ENCODE measurements around the gene CRACR2B.
A peak's percentile ranks its signal among the peaks of the same experiment; 100 is the strongest.

Gene CRACR2B

DNA sequence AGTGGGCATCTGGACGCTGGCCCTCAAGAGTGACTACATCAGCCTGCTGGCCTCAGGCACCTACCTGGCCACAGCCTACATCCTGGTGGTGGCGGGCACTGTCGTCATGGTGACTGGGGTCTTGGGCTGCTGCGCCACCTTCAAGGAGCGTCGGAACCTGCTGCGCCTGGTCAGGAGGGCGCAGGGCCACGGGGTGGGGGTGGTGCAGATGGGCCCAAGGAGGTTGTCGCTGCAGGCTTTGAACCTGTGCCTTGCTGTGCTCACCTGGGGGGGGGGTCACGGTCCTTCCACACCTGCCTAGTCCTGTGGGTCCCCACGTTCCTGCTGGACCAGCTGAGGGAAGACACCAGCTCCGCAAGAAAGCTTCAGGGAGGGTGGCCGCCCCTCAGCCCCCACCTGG lies 8.6 kb downstream of the CRACR2B start:
- no peak for TF ChIP-seq TAF1 (IDR thresholded peaks at IDR 0.05; ENCODE audit: borderline replicate concordance, insufficient read depth, low read length)
- TF ChIP-seq, protein P1, sequence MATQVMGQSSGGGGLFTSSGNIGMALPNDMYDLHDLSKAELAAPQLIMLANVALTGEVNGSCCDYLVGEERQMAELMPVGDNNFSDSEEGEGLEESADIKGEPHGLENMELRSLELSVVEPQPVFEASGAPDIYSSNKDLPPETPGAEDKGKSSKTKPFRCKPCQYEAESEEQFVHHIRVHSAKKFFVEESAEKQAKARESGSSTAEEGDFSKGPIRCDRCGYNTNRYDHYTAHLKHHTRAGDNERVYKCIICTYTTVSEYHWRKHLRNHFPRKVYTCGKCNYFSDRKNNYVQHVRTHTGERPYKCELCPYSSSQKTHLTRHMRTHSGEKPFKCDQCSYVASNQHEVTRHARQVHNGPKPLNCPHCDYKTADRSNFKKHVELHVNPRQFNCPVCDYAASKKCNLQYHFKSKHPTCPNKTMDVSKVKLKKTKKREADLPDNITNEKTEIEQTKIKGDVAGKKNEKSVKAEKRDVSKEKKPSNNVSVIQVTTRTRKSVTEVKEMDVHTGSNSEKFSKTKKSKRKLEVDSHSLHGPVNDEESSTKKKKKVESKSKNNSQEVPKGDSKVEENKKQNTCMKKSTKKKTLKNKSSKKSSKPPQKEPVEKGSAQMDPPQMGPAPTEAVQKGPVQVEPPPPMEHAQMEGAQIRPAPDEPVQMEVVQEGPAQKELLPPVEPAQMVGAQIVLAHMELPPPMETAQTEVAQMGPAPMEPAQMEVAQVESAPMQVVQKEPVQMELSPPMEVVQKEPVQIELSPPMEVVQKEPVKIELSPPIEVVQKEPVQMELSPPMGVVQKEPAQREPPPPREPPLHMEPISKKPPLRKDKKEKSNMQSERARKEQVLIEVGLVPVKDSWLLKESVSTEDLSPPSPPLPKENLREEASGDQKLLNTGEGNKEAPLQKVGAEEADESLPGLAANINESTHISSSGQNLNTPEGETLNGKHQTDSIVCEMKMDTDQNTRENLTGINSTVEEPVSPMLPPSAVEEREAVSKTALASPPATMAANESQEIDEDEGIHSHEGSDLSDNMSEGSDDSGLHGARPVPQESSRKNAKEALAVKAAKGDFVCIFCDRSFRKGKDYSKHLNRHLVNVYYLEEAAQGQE (IDR thresholded peaks at IDR 0.05; ENCODE audit: insufficient read depth in 1 of 2, low read depth in 2 of 2, low read length in 2 of 2) = no peak
- TF ChIP-seq POLR2AphosphoS5 (IDR thresholded peaks at IDR 0.05; ENCODE audit: low read depth, low read length) = no peak; the same call in 1 of the 2 replicates
- TF ChIP-seq SIN3A (IDR thresholded peaks at IDR 0.05; ENCODE audit: borderline replicate concordance, insufficient read depth, low read length) = no peak
- TF ChIP-seq FOXP2 (optimal IDR thresholded peaks at IDR 0.05; ENCODE audit: borderline replicate concordance, extremely low read depth, extremely low read length, insufficient read depth) = no peak

GRCh38 chr11:836700-837099 lies 9.0 kb downstream of the CRACR2B start:
- TF ChIP-seq, protein P1 (IDR thresholded peaks at IDR 0.05; ENCODE audit: insufficient read depth in 1 of 2, low read depth in 2 of 2, low read length in 2 of 2) = no peak
- TF ChIP-seq TAF1 (IDR thresholded peaks at IDR 0.05; ENCODE audit: borderline replicate concordance, insufficient read depth, low read length) (no peak), SIN3A (IDR thresholded peaks at IDR 0.05; ENCODE audit: borderline replicate concordance, insufficient read depth, low read length) (no peak), FOXP2 (optimal IDR thresholded peaks at IDR 0.05; ENCODE audit: borderline replicate concordance, extremely low read depth, extremely low read length, insufficient read depth) (no peak), POLR2AphosphoS5 (IDR thresholded peaks at IDR 0.05; ENCODE audit: low read depth, low read length) (0 out of 2 replicates have a peak, but pooled peaks have one; percentile 31)

- TF ChIP-seq, protein P1 (IDR thresholded peaks at IDR 0.05; ENCODE audit: insufficient read depth in 1 of 2, low read depth in 2 of 2, low read length in 2 of 2) = no peak
- TF ChIP-seq TAF1 (IDR thresholded peaks at IDR 0.05; ENCODE audit: borderline replicate concordance, insufficient read depth, low read length) = no peak
Observed at GRCh38 chr11:837189-837989, 9.7 kb downstream of the CRACR2B start.

DNA sequence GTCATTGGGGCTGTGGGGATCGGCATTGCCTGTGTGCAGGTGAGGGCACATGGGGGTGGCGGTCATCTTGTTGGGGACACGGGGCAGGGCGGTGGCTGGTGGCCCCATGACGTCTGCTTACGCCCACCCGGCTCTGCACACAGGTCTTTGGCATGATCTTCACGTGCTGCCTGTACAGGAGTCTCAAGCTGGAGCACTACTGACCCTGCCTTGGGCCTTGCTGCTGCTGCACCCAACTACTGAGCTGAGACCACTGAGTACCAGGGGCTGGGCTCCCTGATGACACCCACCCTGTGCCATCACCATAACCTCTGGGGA lies 10.2 kb downstream of the CRACR2B start:
- TF ChIP-seq FOXP2 (optimal IDR thresholded peaks at IDR 0.05; ENCODE audit: borderline replicate concordance, extremely low read depth, extremely low read length, insufficient read depth) = no peak
- TF ChIP-seq POLR2AphosphoS5 (IDR thresholded peaks at IDR 0.05; ENCODE audit: low read depth, low read length) = peak; percentile 17

GRCh38 chr11:838441-839279 lies 10.9 kb downstream of the CRACR2B start:
- TF ChIP-seq, protein P1 (IDR thresholded peaks at IDR 0.05; ENCODE audit: insufficient read depth in 1 of 2, low read depth in 2 of 2, low read length in 2 of 2) = no peak
- TF ChIP-seq POLR2AphosphoS5 (IDR thresholded peaks at IDR 0.05; ENCODE audit: low read depth, low read length) (no peak; the same call in 1 of the 2 replicates), SIN3A (IDR thresholded peaks at IDR 0.05; ENCODE audit: borderline replicate concordance, insufficient read depth, low read length) (peak; percentile 14; the same call in 1 of the 2 replicates), TAF1 (IDR thresholded peaks at IDR 0.05; ENCODE audit: borderline replicate concordance, insufficient read depth, low read length) (no peak; the same call in 1 of the 2 replicates), FOXP2 (optimal IDR thresholded peaks at IDR 0.05; ENCODE audit: borderline replicate concordance, extremely low read depth, extremely low read length, insufficient read depth) (no peak)

Data from PFSK-1 (cell line).